ENCODE measurements around the gene SUSD3. TPM values are rescaled to one million over a fixed set of nuclear protein-coding genes. Genes with fewer than 3 reads are reported as not detected.

SUSD3 gene
- total RNA-seq, 1 experiment from 2014 or later, result 9.0 TPM

- Mint-ChIP-seq H3K27ac (peak overlapping the region in 1 of 3 experiments; percentile 92; a peak in 1 of 7 replicates), H3K27me3 (ENCODE audit: low read depth) (peaks cover 6% of the 10 kb centered on the region; the same call in 1 of the 2 replicates)
- H2BK15ac ChIP-seq (ENCODE audit: low read depth, low read length), result no peak overlapping the region
These were observed 17.2 kb upstream of the SUSD3 start for GRCh38 chr9:93041108-93041802.

More at GRCh38 chr9:93041108-93041802, 17.2 kb upstream of the SUSD3 start:
- H3K4ac ChIP-seq (ENCODE audit: low read depth, low read length), result no peak overlapping the region
- H3K9me3 ChIP-seq (ENCODE audit: control insufficient read depth, low read depth, low read length), result no peaks in the 10 kb centered on the region
- no peaks in the 10 kb centered on the region for H3K79me2 ChIP-seq (ENCODE audit: insufficient read depth, low read length)
- H3K27ac ChIP-seq (ENCODE audit: insufficient read length, low read depth, low read length), result no peak overlapping the region
- H4K8ac ChIP-seq (replicated peaks; ENCODE audit: insufficient read length, low read depth, low read length), result no peak overlapping the region
- DNase-seq, result no peak
- H4K91ac ChIP-seq (ENCODE audit: insufficient read length, low read depth, low read length), result no peak overlapping the region
- H3K9me3 Mint-ChIP-seq, result peaks cover 3 to 14% of the 10 kb centered on the region in 2 experiments; a peak in 1 of 5 replicates
- no peak overlapping the region for H4K5ac ChIP-seq (ENCODE audit: insufficient read length, low read depth, low read length)
- H2BK120ac ChIP-seq (ENCODE audit: low read depth, low read length, poor library complexity, severe bottlenecking), result no peak overlapping the region
- H2AFZ ChIP-seq (ENCODE audit: low read length), result no peak overlapping the region
- no peak overlapping the region for H3K14ac ChIP-seq (ENCODE audit: insufficient read depth, low read length)
- no peak overlapping the region for H2BK12ac ChIP-seq (ENCODE audit: insufficient read length, low read depth, low read length)
- no peak overlapping the region for H3K4me2 ChIP-seq (ENCODE audit: insufficient read depth, insufficient read length, low read length)
- no peak overlapping the region for H2BK5ac ChIP-seq (ENCODE audit: insufficient read length, low read length)
- H3K36me3 Mint-ChIP-seq (ENCODE audit: insufficient read depth in 1 of 3, low read depth in 3 of 3), result peaks cover 0 to 5% (median 0%) of the 10 kb centered on the region in 3 experiments; a peak in 3 of 7 replicates
- H3K9ac ChIP-seq (ENCODE audit: extremely low read depth, insufficient read length, low read length), result no peak overlapping the region
- no peak overlapping the region for H3K4me3 Mint-ChIP-seq
- H3K56ac ChIP-seq (ENCODE audit: insufficient read length, low read depth, low read length), result no peak overlapping the region
- no peak overlapping the region for H3K18ac ChIP-seq (ENCODE audit: insufficient read length, low read depth, low read length)
- no peak overlapping the region for H2AK5ac ChIP-seq (ENCODE audit: insufficient read length, low read length)
- no peak overlapping the region for H3K23ac ChIP-seq (ENCODE audit: insufficient read length, low read depth, low read length)
- H3K27me3 ChIP-seq (ENCODE audit: insufficient read depth, low read length), result no peaks in the 10 kb centered on the region
- peaks cover 7 to 21% of the 10 kb centered on the region in 2 experiments for H3K4me1 Mint-ChIP-seq
- no peak for TF ChIP-seq CTCF (conservative IDR thresholded peaks at IDR 0.05)
- no peaks in the 10 kb centered on the region for H3K4me1 ChIP-seq (ENCODE audit: insufficient read depth, low read length)
- H3K79me1 ChIP-seq (ENCODE audit: insufficient read depth, low read depth, low read length, poor library complexity, severe bottlenecking), result no peaks in the 10 kb centered on the region
- no peaks in the 10 kb centered on the region for H4K20me1 ChIP-seq (ENCODE audit: control insufficient read depth, insufficient read depth, insufficient read length)
- WGBS (ENCODE audit: extremely low coverage, insufficient read length, low lambda C conversion rate), result no CpG with 5 or more reads among the region's 6 CpGs
- no peaks in the 10 kb centered on the region for H3K23me2 ChIP-seq (ENCODE audit: insufficient read length, low read depth, low read length, poor library complexity, severe bottlenecking)
- no peak overlapping the region for H2BK20ac ChIP-seq (ENCODE audit: low read depth, low read length, poor library complexity, severe bottlenecking)
- no peak overlapping the region for H3T11ph ChIP-seq (ENCODE audit: low read length)

Measured in H9 (cell line).